ENCODE measurements around the gene TANC1.

Gene TANC1

DNA sequence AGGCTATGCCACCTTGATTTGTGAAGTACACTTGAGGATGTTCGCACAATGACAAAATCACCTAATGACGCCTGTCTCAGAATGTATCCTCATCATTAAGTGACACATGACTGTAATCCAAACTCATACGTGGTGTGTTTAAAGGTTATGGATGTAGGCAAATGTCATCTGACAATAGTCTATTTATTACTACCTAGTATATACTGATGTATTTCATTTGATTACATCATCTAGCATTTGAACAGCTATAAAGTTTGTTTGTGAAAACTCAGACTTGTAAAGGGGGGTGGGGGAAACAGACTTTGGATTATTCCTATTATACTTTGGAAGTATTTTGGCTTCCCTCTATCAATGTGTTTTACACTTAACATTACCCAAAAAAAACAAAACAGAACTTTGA is 129.9 kb downstream of the TANC1 start:
- in situ Hi-C loops (cut with MboI; ENCODE audit: low pct_unique_long_range_greater_than_20kb, low sequenced_read_pairs, unreplicated experiment), result no loop called here

DNA sequence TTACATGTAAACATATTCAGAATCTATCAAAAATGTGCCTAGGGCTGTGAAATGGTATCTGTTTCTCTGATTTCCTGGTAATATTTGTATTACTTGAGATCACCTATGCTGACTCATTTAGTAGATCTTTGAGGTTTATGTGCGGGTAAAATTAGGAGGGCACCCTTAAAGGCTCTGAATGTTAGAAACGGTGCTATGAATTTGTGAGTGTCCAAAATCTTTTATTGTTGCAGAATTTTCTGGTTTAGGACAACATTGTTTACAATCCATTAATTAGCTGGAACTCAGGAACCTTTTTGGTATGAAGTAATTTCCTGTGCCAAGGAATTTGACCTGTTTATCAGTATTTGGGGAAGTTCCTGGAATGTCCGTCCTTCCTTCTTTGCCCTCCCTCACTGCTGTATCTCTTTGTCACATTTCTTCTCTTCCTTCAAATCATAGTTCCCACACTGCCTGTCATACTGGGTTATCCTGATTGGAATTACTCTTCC is 130.5 kb downstream of the TANC1 start:
- DNase-seq (ENCODE audit: low spot score), result no peak
- TF ChIP-seq, protein P1, sequence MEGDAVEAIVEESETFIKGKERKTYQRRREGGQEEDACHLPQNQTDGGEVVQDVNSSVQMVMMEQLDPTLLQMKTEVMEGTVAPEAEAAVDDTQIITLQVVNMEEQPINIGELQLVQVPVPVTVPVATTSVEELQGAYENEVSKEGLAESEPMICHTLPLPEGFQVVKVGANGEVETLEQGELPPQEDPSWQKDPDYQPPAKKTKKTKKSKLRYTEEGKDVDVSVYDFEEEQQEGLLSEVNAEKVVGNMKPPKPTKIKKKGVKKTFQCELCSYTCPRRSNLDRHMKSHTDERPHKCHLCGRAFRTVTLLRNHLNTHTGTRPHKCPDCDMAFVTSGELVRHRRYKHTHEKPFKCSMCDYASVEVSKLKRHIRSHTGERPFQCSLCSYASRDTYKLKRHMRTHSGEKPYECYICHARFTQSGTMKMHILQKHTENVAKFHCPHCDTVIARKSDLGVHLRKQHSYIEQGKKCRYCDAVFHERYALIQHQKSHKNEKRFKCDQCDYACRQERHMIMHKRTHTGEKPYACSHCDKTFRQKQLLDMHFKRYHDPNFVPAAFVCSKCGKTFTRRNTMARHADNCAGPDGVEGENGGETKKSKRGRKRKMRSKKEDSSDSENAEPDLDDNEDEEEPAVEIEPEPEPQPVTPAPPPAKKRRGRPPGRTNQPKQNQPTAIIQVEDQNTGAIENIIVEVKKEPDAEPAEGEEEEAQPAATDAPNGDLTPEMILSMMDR (IDR thresholded peaks at IDR 0.05; ENCODE audit: extremely low read depth, insufficient read depth, missing control alignments), result no peak
- in situ Hi-C loops (cut with MboI; ENCODE audit: low pct_unique_long_range_greater_than_20kb, low sequenced_read_pairs, unreplicated experiment), result no loop called here

More for the DNA sequence above, 129.9 kb downstream of the TANC1 start:
- DNase-seq (ENCODE audit: low spot score), result no peak
- TF ChIP-seq, protein P1 (IDR thresholded peaks at IDR 0.05; ENCODE audit: extremely low read depth, insufficient read depth, missing control alignments), result no peak

DNA sequence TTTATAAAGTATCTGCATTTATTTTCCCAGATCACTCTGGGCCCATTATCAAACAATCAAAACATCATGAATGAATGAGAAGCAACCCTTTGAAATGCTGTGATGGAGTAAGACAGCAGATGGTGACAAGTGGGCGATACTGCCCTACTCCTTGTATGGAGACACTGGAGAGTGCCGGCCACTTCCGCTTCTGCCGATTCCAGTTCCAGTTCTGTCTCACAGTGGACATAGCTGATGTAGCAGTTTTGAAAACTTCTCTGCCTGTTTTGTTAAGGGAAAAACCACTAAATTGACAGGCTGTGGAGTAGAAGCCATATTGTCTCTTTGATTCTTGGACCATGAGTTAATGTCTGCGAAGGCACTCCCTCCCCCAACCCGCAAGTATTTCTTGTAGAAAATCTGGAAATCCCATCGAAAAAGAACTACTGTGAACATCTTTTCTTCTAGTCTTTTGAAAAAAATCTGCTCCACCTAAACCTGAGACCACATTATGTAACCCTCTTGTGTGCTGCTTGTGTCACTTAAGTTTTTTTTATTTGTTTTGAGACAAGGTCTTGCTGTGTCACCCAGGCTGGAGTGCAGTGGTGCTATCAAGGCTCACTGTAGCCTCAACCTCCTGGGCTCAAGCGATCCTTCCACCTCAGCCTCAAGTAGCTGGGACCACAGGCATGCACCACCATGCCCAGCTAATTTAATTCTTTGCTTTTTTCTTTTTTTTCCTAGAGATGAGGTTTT is 133.5 kb downstream of the TANC1 start:
- in situ Hi-C loops (cut with MboI; ENCODE audit: low pct_unique_long_range_greater_than_20kb, low sequenced_read_pairs, unreplicated experiment), result no loop called here
- TF ChIP-seq, protein P1 (IDR thresholded peaks at IDR 0.05; ENCODE audit: extremely low read depth, insufficient read depth, missing control alignments), result no peak
- DNase-seq (ENCODE audit: low spot score), result no peak

DNA sequence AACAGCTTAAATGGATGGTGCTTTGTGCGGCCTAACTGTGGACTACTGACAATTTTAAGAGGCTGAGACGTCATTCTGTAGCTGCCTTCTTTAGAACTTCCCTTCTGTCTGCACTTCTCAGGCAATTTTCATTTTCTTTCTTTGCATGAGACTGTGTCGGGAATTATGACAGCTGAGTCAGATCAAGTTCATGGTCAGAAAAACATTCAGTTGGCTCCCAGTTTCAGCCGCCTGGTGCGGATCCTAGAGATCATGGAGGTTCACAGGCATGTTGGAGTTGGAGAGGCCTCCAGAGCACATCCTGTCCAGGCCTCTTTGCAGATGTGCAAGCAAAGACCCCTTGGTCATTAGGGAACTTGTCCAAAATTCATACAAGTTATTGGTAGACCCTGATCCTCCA is 135.0 kb downstream of the TANC1 start:
- in situ Hi-C loops (cut with MboI; ENCODE audit: low pct_unique_long_range_greater_than_20kb, low sequenced_read_pairs, unreplicated experiment), result no loop called here
- DNase-seq (ENCODE audit: low spot score), result no peak
- TF ChIP-seq, protein P1 (IDR thresholded peaks at IDR 0.05; ENCODE audit: extremely low read depth, insufficient read depth, missing control alignments), result no peak

DNA sequence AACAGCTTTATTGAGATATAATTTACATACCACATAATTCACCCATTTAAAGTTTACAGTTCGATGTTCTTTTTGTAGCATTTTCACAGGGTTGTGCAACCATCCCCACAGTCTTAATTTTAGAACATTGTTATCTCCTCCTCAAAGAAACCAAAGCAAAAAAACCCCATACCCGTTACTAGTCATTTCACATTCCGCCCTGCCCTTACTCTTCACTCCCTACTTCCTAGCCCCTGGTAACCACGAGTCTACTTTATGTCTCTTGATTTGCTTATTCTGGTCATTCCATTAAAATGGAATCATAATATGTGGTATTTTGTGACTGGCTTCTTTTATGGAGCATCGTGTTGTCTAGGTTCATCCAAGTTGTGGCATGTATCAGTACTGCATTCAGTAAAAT is 137.7 kb downstream of the TANC1 start:
- in situ Hi-C loops (cut with MboI; ENCODE audit: low pct_unique_long_range_greater_than_20kb, low sequenced_read_pairs, unreplicated experiment), result no loop called here
- TF ChIP-seq, protein P1 (IDR thresholded peaks at IDR 0.05; ENCODE audit: extremely low read depth, insufficient read depth, missing control alignments), result no peak
- no peak for DNase-seq (ENCODE audit: low spot score)

DNA sequence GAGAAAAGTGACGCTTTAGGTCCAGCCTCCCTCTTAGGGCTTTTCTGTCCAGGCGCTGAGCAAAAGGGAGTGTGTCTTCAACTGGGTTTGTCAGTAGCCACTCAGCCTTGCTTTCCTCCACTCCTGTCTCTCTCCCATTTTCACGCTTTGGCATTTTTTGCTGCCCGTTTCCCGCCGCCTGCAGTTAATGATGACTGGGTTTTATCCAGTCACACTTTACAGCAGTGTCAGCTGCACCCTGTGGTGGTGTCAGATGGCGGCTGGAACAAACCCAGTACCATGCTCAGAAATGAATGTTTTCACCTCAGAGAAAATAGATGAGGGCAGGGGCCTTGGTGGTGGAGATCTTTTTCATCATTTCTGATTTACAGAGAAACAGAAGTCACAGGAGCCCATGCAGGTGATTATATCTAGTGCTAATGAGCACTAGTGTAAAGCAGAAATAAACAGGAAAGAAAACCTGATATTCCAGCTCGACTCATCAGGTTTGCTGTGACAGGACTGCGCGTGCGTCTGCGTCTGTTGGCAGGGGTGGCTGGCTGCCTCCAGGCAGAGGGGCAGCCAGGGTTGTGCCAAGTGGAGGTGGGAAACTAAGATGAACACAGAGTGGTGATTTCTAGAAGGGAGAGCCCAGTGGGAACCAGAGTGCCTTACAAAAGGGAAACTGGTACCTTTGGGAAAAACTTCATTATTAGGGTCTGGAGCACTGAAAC is 139.9 kb downstream of the TANC1 start:
- in situ Hi-C loops (cut with MboI; ENCODE audit: low pct_unique_long_range_greater_than_20kb, low sequenced_read_pairs, unreplicated experiment), result no loop called here
- no peak for DNase-seq (ENCODE audit: low spot score)
- TF ChIP-seq, protein P1 (IDR thresholded peaks at IDR 0.05; ENCODE audit: extremely low read depth, insufficient read depth, missing control alignments), result no peak
